ENCODE measurements around the gene ACAT2.
"Not testable (repeated sequence)": the region's sequence is repeated elsewhere in the genome, so short reads cannot be mapped to it uniquely, and the experiment has no call there.

The ACAT2 gene

DNA sequence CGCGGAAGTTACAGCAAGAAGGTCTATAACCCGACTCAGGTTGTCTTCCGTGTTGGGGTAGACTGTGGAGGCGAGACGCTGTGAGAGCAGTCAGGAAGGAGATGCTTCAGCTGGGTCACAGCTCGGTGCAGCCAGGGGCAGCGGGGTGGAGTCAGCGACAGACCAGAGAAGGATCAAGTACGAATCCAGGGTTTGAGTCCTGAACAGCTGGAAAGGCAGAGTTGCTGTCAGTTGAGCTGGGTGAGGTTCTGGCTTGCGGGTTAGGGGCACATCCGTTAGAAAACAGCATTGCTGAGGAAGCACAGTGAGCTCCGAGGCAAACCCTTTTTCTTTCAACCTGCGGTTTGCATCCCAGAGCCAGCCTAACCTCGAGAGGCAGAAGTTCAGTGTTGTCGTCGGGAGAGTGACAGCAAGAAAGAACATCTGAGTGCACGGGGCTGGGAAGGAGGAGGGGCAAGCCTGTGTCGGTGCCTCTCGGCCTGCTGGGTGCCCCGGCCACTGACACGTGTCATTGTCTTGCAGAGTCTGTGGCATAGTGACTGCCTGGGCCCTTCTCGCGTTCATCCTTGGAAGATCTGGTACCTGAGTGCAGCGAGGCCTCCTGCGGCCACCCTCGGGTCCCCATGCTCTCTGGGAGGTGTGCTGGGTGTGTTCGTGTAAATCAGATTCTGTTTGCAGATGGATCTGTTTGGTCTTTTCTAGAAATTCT, 58.2 kb downstream of the ACAT2 start:
- H3K4me1 ChIP-seq (ENCODE audit: control insufficient read depth, low read depth, low read length) = peaks cover 9% of the 10 kb centered on the region
- no peak overlapping the region for H3K27ac ChIP-seq (ENCODE audit: low read length)
- no peak overlapping the region for H3K4me3 ChIP-seq (ENCODE audit: low read length)
- H3K36me3 ChIP-seq (ENCODE audit: control insufficient read depth, low read depth, low read length) = no peaks in the 10 kb centered on the region
- H3K9ac ChIP-seq (ENCODE audit: low read length) = no peak overlapping the region
- no peaks in the 10 kb centered on the region for H3K27me3 ChIP-seq (ENCODE audit: control insufficient read depth, insufficient read depth, low read length)
- H3K9me3 ChIP-seq (ENCODE audit: control insufficient read depth, low read depth, low read length) = no peaks in the 10 kb centered on the region

DNA sequence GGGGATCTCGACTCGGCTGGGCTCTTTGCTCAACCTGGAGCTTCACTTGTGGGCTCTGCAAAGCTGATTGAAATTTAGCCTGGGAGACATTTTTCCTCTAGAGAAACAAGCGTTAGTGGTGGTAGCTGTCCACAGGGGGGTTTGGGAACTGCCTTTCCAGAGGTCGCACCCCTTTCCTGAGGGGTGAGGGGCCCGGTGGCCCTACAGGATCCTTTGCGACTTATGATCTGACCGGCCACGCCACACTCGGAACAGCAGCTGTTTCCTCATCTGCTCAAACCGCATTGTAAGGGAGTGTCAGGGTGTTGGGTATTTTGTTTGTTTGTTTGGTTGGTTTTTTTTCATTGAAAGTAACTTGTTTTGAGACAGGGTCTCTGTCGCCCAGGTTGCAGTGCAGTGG, 59.3 kb downstream of the ACAT2 start:
- no peaks in the 10 kb centered on the region for H3K36me3 ChIP-seq (ENCODE audit: control insufficient read depth, low read depth, low read length)
- no peak overlapping the region for H3K9ac ChIP-seq (ENCODE audit: low read length)
- H3K4me1 ChIP-seq (ENCODE audit: control insufficient read depth, low read depth, low read length) = peaks cover 9% of the 10 kb centered on the region
- no peaks in the 10 kb centered on the region for H3K9me3 ChIP-seq (ENCODE audit: control insufficient read depth, low read depth, low read length)
- no peak overlapping the region for H3K4me3 ChIP-seq (ENCODE audit: low read length)
- H3K27me3 ChIP-seq (ENCODE audit: control insufficient read depth, insufficient read depth, low read length) = no peaks in the 10 kb centered on the region
- no peak overlapping the region for H3K27ac ChIP-seq (ENCODE audit: low read length)

DNA sequence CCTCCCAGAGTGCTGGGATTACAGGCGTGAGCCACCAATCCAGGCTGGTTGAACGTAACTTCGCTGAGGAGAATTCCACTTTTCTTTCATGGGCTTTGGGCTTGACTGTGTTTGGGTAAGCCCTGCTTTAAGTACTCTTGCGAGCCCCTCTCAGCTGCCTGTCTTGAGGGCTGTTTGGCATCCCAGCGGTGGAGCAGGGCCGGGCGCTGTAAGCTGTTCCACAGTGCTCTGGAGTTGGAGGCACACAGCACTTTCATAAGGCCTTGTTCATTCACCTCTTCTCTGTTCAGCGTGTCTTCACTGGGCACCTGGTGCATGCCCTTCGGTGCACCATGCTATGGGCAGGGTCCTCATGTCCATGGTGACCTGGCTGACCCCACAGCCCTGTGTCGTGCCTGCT, 59.9 kb downstream of the ACAT2 start:
- no peaks in the 10 kb centered on the region for H3K9me3 ChIP-seq (ENCODE audit: control insufficient read depth, low read depth, low read length)
- H3K4me1 ChIP-seq (ENCODE audit: control insufficient read depth, low read depth, low read length) = peaks cover 9% of the 10 kb centered on the region
- H3K27me3 ChIP-seq (ENCODE audit: control insufficient read depth, insufficient read depth, low read length) = no peaks in the 10 kb centered on the region
- no peak overlapping the region for H3K4me3 ChIP-seq (ENCODE audit: low read length)
- no peak overlapping the region for H3K9ac ChIP-seq (ENCODE audit: low read length)
- no peaks in the 10 kb centered on the region for H3K36me3 ChIP-seq (ENCODE audit: control insufficient read depth, low read depth, low read length)
- no peak overlapping the region for H3K27ac ChIP-seq (ENCODE audit: low read length)

DNA sequence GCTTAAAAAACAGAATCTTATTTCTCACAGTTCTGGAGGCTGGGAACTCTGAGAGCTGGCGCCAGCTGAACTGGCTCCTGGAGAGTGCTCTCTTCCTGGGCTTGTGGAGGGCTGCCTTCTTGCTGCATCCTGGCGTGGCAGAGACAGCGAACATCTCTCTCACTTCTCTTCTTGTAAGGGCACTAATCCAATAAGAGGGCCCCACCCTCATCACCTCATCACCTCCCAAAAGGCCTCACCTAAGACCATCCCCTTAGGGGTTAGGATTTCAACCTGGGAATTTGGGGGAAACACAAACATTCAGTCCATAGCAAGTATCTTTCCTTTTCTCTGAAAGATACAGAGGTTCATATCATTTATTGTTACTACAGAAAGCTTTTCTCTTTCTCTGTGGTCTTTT, 62.1 kb downstream of the ACAT2 start:
- Histone ChIP-seq H3K27me3 (ENCODE audit: control insufficient read depth, insufficient read depth, low read length) (no peaks in the 10 kb centered on the region), H3K36me3 (ENCODE audit: control insufficient read depth, low read depth, low read length) (no peaks in the 10 kb centered on the region), H3K4me3 (ENCODE audit: low read length) (no peak overlapping the region), H3K9ac (ENCODE audit: low read length) (no peak overlapping the region), H3K9me3 (ENCODE audit: control insufficient read depth, low read depth, low read length) (no peaks in the 10 kb centered on the region), H3K27ac (ENCODE audit: low read length) (no peak overlapping the region), H3K4me1 (ENCODE audit: control insufficient read depth, low read depth, low read length) (peaks cover 12% of the 10 kb centered on the region)

DNA sequence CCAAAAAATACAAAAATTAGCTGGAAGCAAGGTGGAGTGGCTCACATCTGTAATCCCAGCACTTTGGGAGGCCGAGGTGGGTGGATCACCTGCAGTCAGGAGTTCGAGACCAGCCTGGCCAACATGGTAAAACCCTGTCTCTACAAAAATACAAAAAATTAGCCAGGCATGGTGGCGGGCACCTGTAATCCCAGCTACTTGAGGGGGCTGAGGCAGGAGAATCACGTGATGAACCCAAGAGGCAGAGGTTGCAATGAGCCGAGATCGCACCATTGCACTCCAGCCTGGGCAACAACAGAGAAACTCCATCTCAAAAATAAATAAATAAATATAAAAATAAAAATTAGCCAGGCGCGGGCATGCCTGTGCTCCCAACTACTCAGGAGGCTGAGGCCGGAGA, 62.8 kb downstream of the ACAT2 start:
- H3K4me1 ChIP-seq (ENCODE audit: control insufficient read depth, low read depth, low read length) = peaks cover 17% of the 10 kb centered on the region
- not testable (repeated sequence) for H3K9me3 ChIP-seq (ENCODE audit: control insufficient read depth, low read depth, low read length); H3K9ac ChIP-seq (ENCODE audit: low read length); H3K36me3 ChIP-seq (ENCODE audit: control insufficient read depth, low read depth, low read length); H3K4me3 ChIP-seq (ENCODE audit: low read length); H3K27me3 ChIP-seq (ENCODE audit: control insufficient read depth, insufficient read depth, low read length); H3K27ac ChIP-seq (ENCODE audit: low read length)

DNA sequence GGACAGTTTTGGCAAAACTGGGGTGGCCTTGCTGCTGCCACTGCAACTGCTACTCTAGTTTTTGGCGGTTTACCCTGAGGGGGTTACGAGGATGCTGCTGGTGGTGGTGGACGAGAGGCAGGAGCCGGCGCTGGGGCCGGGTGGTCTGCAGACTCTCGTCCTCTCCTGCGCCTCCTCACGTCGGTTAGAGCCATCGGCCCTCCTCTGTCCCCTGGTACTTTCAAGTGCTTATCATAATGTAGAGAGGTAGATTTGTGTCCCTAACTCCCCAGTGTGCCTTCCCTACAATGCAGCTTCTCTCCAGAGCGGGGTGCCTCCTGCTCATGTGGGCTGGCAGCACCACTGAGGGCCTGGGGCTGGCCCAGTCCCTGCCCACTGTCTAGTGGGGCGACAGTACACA, 64.2 kb downstream of the ACAT2 start:
- Histone ChIP-seq H3K4me1 (ENCODE audit: control insufficient read depth, low read depth, low read length) (peaks cover 22% of the 10 kb centered on the region), H3K9me3 (ENCODE audit: control insufficient read depth, low read depth, low read length) (no peaks in the 10 kb centered on the region), H3K27ac (ENCODE audit: low read length) (no peak overlapping the region), H3K36me3 (ENCODE audit: control insufficient read depth, low read depth, low read length) (no peaks in the 10 kb centered on the region), H3K9ac (ENCODE audit: low read length) (no peak overlapping the region), H3K27me3 (ENCODE audit: control insufficient read depth, insufficient read depth, low read length) (no peaks in the 10 kb centered on the region), H3K4me3 (ENCODE audit: low read length) (no peak overlapping the region)

DNA sequence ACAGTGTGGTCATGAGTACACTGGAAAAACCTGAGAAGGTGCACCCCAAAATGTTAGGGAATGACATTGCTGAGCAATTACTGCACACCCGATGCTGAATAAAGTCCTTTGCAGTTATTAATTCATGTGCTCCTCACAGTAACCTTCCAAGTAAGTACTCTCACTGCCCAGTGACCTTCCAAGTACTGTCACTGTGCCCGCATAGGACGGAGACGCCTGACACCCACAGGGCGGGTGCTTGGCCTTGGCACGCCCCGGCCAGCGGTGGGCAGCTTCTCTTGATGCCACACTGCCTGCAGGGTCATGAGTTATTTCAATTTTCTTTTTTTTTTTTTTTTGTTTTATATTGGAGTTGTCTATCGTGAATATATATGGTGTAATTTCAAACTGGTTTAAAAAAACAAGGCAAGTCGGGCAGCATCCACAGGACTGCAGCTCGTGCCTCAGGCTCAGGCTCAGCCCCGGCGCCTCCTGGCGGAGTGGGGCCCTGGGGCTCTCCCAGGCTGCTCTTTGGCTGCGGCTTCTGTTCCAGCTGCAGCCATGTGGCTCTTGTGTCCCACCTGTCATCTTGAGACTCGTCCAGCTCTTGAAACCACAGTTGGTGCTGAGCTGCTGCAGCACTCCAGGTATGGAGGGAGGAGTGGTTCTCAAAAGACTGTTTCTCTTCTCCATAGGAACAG, 65.3 kb downstream of the ACAT2 start:
- no peaks in the 10 kb centered on the region for H3K27me3 ChIP-seq (ENCODE audit: control insufficient read depth, insufficient read depth, low read length)
- H3K4me3 ChIP-seq (ENCODE audit: low read length) = no peak overlapping the region
- H3K36me3 ChIP-seq (ENCODE audit: control insufficient read depth, low read depth, low read length) = no peaks in the 10 kb centered on the region
- H3K9me3 ChIP-seq (ENCODE audit: control insufficient read depth, low read depth, low read length) = no peaks in the 10 kb centered on the region
- H3K4me1 ChIP-seq (ENCODE audit: control insufficient read depth, low read depth, low read length) = peaks cover 32% of the 10 kb centered on the region
- H3K27ac ChIP-seq (ENCODE audit: low read length) = no peak overlapping the region
- no peak overlapping the region for H3K9ac ChIP-seq (ENCODE audit: low read length)

DNA sequence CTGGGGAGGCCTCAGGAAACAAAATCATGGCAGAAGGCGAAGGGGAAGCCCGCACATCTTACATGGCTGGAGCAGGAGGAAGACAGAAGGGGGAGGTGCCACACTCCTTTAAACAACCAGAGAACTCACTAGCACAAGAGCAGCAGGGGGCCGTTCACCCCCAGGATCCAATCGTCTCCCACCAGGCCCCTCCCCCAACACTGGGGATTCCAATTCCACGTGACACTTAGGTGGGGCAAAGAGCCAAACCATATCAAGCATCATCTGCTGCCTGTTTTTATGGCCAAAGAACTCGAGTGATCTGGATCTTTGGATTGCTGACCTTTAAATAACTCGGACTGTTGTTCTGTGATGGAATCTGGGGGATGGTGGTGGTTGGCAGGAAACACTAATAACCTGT, 66.2 kb downstream of the ACAT2 start:
- no peaks in the 10 kb centered on the region for H3K27me3 ChIP-seq (ENCODE audit: control insufficient read depth, insufficient read depth, low read length)
- H3K27ac ChIP-seq (ENCODE audit: low read length) = no peak overlapping the region
- no peak overlapping the region for H3K4me3 ChIP-seq (ENCODE audit: low read length)
- no peaks in the 10 kb centered on the region for H3K9me3 ChIP-seq (ENCODE audit: control insufficient read depth, low read depth, low read length)
- H3K36me3 ChIP-seq (ENCODE audit: control insufficient read depth, low read depth, low read length) = no peaks in the 10 kb centered on the region
- H3K9ac ChIP-seq (ENCODE audit: low read length) = no peak overlapping the region
- H3K4me1 ChIP-seq (ENCODE audit: control insufficient read depth, low read depth, low read length) = peaks cover 32% of the 10 kb centered on the region

All from iPS-18a (cell line).